GM23338 (cell line): ENCODE data around the gene MYH6. TPM values are rescaled to one million over a fixed set of nuclear protein-coding genes. Genes with fewer than 3 reads are reported as not detected.

Experiments
- ATAC-seq: fragments of 200-7000 bp; cut with Tn5 transposase; 3 replicates; pipeline ENCODE4 v1.9.1; 2020
- DNase-seq: peaks from one replicate; pipeline ENCODE4 v3.0.0-alpha.2; 2015; ENCODE audit warnings: low spot score
- H2AFZ ChIP-seq: fragments of 200-600 bp; sonication (generic); 2 replicates; pipeline ENCODE4 v1.8.0; 2016; ENCODE audit warnings: antibody characterized with exemption, mild to moderate bottlenecking, moderate library complexity
- H3F3A ChIP-seq: fragments of 200-600 bp; sonication (generic); replicated peaks from 2 replicates; pipeline ENCODE4 v1.8.0; 2017; ENCODE audit warnings: antibody characterized with exemption, mixed run types, low read depth
- H3K27ac ChIP-seq: fragments of 200-600 bp; sonication (generic); 2 replicates; pipeline ENCODE4 v1.6.1; 2016; ENCODE audit warnings: low read depth
- H3K27me3 ChIP-seq: fragments of 200-600 bp; sonication (generic); 2 replicates; pipeline ENCODE4 v1.8.0; 2016; ENCODE audit warnings: mild to moderate bottlenecking, mixed run types, moderate library complexity; ENCODE audit not compliant: insufficient read depth
- H3K36me3 ChIP-seq: fragments of 200-600 bp; sonication (generic); 2 replicates; pipeline ENCODE4 v1.8.0; 2016; ENCODE audit warnings: mild to moderate bottlenecking; ENCODE audit not compliant: insufficient read depth
- H3K4me1 ChIP-seq: fragments of 200-600 bp; sonication (generic); 2 replicates; pipeline ENCODE4 v1.8.0; 2016; ENCODE audit warnings: mild to moderate bottlenecking, moderate library complexity; ENCODE audit not compliant: insufficient read depth
- H3K4me2 ChIP-seq: fragments of 200-600 bp; sonication (generic); 2 replicates; pipeline ENCODE4 v1.7.1; 2017; ENCODE audit warnings: mixed run types
- H3K4me3 ChIP-seq: fragments of 200-600 bp; sonication (generic); 2 replicates; pipeline ENCODE4 v1.6.1; 2016; ENCODE audit warnings: mixed run types
- H3K79me2 ChIP-seq: fragments of 200-600 bp; sonication (generic); replicated peaks from 2 replicates; pipeline ENCODE4 v1.8.0; 2017; ENCODE audit warnings: mild to moderate bottlenecking; ENCODE audit not compliant: insufficient read depth
- H3K9me2 ChIP-seq: fragments of 200-600 bp; sonication (generic); 2 replicates; pipeline ENCODE4 v1.8.0; 2017; ENCODE audit not compliant: insufficient read depth
- H4K20me1 ChIP-seq: fragments of 200-600 bp; sonication (generic); replicated peaks from 2 replicates; pipeline ENCODE4 v1.8.0; 2017; ENCODE audit warnings: mild to moderate bottlenecking; ENCODE audit not compliant: insufficient read depth
- H3K27ac Mint-ChIP-seq: 2 replicates; pipeline ENCODE4 v1.8.0; 2020; ENCODE audit warnings: inconsistent platforms, mild to moderate bottlenecking, moderate library complexity, mixed read lengths
- H3K27me3 Mint-ChIP-seq: 3 replicates; pipeline ENCODE4 v1.8.0; 2022; ENCODE audit warnings: low read depth, mild to moderate bottlenecking, moderate library complexity, mixed read lengths, inconsistent platforms; ENCODE audit not compliant: insufficient read depth, poor library complexity
- H3K36me3 Mint-ChIP-seq: 3 replicates; pipeline ENCODE4 v1.8.0; 2021; ENCODE audit warnings: low read depth, mild to moderate bottlenecking, inconsistent platforms, moderate library complexity, mixed read lengths
- H3K4me1 Mint-ChIP-seq: 3 replicates; pipeline ENCODE4 v1.8.0; 2020; ENCODE audit warnings: mild to moderate bottlenecking, inconsistent platforms, mixed read lengths
- H3K4me3 Mint-ChIP-seq: 3 replicates; pipeline ENCODE4 v1.8.0; 2021; ENCODE audit warnings: moderate library complexity, mild to moderate bottlenecking, inconsistent platforms, mixed read lengths
- H3K9me3 Mint-ChIP-seq: 3 replicates; pipeline ENCODE4 v1.8.0; 2020; ENCODE audit warnings: moderate library complexity, mild to moderate bottlenecking, inconsistent platforms, mixed read lengths
- CREB1 ChIP-seq: fragments of 250-450 bp; sonication (Bioruptor Pico); IDR thresholded peaks from 2 replicates; pipeline ENCODE4 v1.5.0; 2020; ENCODE audit warnings: low read depth, mild to moderate bottlenecking, moderate library complexity
- EZH2 ChIP-seq: fragments of 200-600 bp; sonication (generic); IDR thresholded peaks from one replicate; pipeline ENCODE4 v1.8.0; 2017; ENCODE audit warnings: antibody characterized with exemption, mild to moderate bottlenecking, low read depth; ENCODE audit not compliant: unreplicated experiment
- EZH2phosphoT487 ChIP-seq: fragments of 200-600 bp; sonication (generic); IDR thresholded peaks from one replicate; pipeline ENCODE4 v1.8.1; 2018; ENCODE audit warnings: antibody characterized with exemption; ENCODE audit not compliant: unreplicated experiment
- JUNB ChIP-seq: IDR thresholded peaks from one replicate; pipeline ENCODE4 v1.6.1; 2016; ENCODE audit warnings: antibody characterized with exemption; ENCODE audit not compliant: unreplicated experiment
- NANOG ChIP-seq: IDR thresholded peaks from 2 replicates; pipeline ENCODE4 v1.6.1; 2016; ENCODE audit warnings: antibody characterized with exemption, borderline replicate concordance
- POLR2AphosphoS5 ChIP-seq: IDR thresholded peaks from 2 replicates; pipeline ENCODE4 v1.6.1; 2016; ENCODE audit warnings: antibody characterized with exemption, low read depth
- ZNF114 ChIP-seq: fragments of 250-450 bp; sonication (Bioruptor Pico); IDR thresholded peaks from 2 replicates; pipeline ENCODE4 v1.5.0; 2020; ENCODE audit warnings: mild to moderate bottlenecking, moderate library complexity
- ZNF331 ChIP-seq: fragments of 250-450 bp; sonication (Bioruptor Pico); IDR thresholded peaks from 2 replicates; pipeline ENCODE4 v1.5.0; 2020; ENCODE audit warnings: low read depth, mild to moderate bottlenecking, moderate library complexity
- ZNF462 ChIP-seq: fragments of 250-450 bp; sonication (Bioruptor Pico); IDR thresholded peaks from 2 replicates; pipeline ENCODE4 v1.5.0; 2020; ENCODE audit warnings: mild to moderate bottlenecking, moderate library complexity
- polyA plus RNA-seq: library from polyadenylated mRNA; unstranded; fragments of >200 nt; fragmentation: Nextera tagmentation; extraction: Ambion mirVana; gene quantifications from 2 replicates; pipeline ENCODE4 v1.2.1, GENCODE V29; 2016
- total RNA-seq: library from RNA; depleted of rRNA; stranded (reverse); fragments of >200 nt; shearing (Covaris generic); gene quantifications from 2 replicates; pipeline ENCODE4 v1.2.3, GENCODE V29; 2014
- TF ChIP-seq, protein P1 (sequence below): IDR thresholded peaks from 2 replicates; pipeline ENCODE4 v1.6.1; 2016; ENCODE audit warnings: antibody characterized with exemption

Gene MYH6
- total and polyA plus RNA-seq, 2 experiments from 2014 or later: 0.03 to 0.10 TPM

DNA sequence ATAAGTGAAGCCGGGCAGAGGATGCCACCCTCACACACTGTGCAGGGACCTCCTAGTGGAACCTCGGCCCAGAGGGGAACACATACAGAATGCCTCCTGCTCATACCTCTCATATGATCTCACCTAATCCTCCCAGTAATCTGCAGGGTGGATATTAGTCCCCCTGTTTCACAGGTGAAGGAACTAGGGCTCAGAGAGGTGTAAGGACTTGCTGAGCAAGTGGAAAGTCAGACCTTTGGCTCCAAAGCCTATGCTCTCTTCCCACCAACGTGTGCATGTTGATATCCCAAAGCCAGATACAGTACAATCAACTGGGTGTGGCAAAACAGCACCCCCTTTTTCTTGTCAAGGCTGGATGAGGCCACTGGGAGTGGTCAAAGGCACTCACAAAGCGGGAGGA lies 4.2 kb downstream of the MYH6 start:
- Histone ChIP-seq H3K9me2 (no peaks in the 10 kb centered on the region), H3K4me3 (no peak overlapping the region), H3F3A (no peaks in the 10 kb centered on the region), H3K4me1 (no peaks in the 10 kb centered on the region), H3K4me2 (no peak overlapping the region), H4K20me1 (no peaks in the 10 kb centered on the region), H2AFZ (no peak overlapping the region), H3K27me3 (no peaks in the 10 kb centered on the region), H3K79me2 (no peaks in the 10 kb centered on the region), H3K36me3 (no peaks in the 10 kb centered on the region), H3K27ac (no peak overlapping the region)
- TF ChIP-seq NANOG: no peak
- Mint-ChIP-seq H3K4me1 (peaks cover 6% of the 10 kb centered on the region; the same call in 1 of the 3 replicates), H3K27me3 (peaks cover 22% of the 10 kb centered on the region), H3K9me3 (no peaks in the 10 kb centered on the region; the same call in 2 of the 3 replicates), H3K4me3 (no peak overlapping the region), H3K36me3 (no peaks in the 10 kb centered on the region; the same call in 2 of the 3 replicates), H3K27ac (no peak overlapping the region)
- ATAC-seq: no peak
- no peak for DNase-seq

- Histone ChIP-seq H3K27me3 (no peaks in the 10 kb centered on the region), H3F3A (no peaks in the 10 kb centered on the region), H3K36me3 (no peaks in the 10 kb centered on the region), H3K27ac (no peak overlapping the region), H3K4me1 (no peaks in the 10 kb centered on the region), H3K79me2 (no peaks in the 10 kb centered on the region), H3K4me3 (no peak overlapping the region), H2AFZ (no peak overlapping the region), H3K4me2 (no peak overlapping the region), H3K9me2 (no peaks in the 10 kb centered on the region; the same call in 1 of the 2 replicates), H4K20me1 (no peaks in the 10 kb centered on the region)
- peaks cover 6% of the 10 kb centered on the region; the same call in 1 of the 3 replicates for H3K4me1 Mint-ChIP-seq
- no peak overlapping the region for H3K27ac Mint-ChIP-seq
- H3K36me3 Mint-ChIP-seq: no peaks in the 10 kb centered on the region; the same call in 2 of the 3 replicates
- H3K27me3 Mint-ChIP-seq: peaks cover 23% of the 10 kb centered on the region
- ATAC-seq (no peak), DNase-seq (no peak)
- TF ChIP-seq JUNB (no peak), ZNF462 (CRISPR knock-in tag) (no peak), POLR2AphosphoS5 (no peak), ZNF331 (CRISPR knock-in tag) (no peak), EZH2phosphoT487 (no peak), CREB1 (no peak), ZNF114 (CRISPR knock-in tag) (no peak), EZH2 (no peak), NANOG (no peak)
- TF ChIP-seq, protein P1, sequence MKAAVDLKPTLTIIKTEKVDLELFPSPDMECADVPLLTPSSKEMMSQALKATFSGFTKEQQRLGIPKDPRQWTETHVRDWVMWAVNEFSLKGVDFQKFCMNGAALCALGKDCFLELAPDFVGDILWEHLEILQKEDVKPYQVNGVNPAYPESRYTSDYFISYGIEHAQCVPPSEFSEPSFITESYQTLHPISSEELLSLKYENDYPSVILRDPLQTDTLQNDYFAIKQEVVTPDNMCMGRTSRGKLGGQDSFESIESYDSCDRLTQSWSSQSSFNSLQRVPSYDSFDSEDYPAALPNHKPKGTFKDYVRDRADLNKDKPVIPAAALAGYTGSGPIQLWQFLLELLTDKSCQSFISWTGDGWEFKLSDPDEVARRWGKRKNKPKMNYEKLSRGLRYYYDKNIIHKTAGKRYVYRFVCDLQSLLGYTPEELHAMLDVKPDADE: no peak
- H3K9me3 Mint-ChIP-seq: no peaks in the 10 kb centered on the region; the same call in 2 of the 3 replicates
- no peak overlapping the region for H3K4me3 Mint-ChIP-seq
Observed at GRCh38 chr14:23403139-23403438, 5.0 kb downstream of the MYH6 start.
